ENCODE data around the gene AHCYL1.
"Not testable (repeated sequence)": the region's sequence is repeated elsewhere in the genome, so short reads cannot be mapped to it uniquely, and the experiment has no call there.

The AHCYL1 gene

GRCh38 chr1:109997867-109998229, 13.3 kb downstream of the AHCYL1 start:
- DNase-seq (ENCODE audit: low spot score) = no peak

- no peak for DNase-seq (ENCODE audit: low spot score)
These were observed 18.1 kb downstream of the AHCYL1 start for GRCh38 chr1:110002695-110003094.

GRCh38 chr1:110003747-110004428, 19.3 kb downstream of the AHCYL1 start:
- DNase-seq (ENCODE audit: low spot score) = peak; percentile 88

DNA sequence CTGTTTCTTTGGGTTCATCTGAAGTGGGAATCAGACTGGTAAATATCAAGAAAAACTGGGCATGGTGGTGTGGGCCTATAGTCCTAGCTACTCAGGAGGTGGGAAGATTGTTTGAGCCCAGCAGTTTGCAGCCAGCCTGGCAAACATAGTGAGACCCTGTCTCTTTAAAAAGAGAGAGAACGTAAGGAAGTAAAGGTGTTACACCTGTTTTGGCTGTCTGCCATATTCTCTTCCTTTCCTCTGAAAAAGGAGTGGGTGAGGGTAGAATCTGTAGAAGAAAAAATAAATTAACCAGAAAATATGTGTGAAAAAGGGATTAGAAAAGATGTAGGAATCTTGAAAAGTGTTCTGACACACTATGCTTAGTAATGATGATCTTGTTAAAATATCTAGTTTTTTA, 20.0 kb downstream of the AHCYL1 start:
- DNase-seq (ENCODE audit: low spot score) = no peak

GRCh38 chr1:110005971-110006370, 21.4 kb downstream of the AHCYL1 start:
- DNase-seq (ENCODE audit: low spot score) = peak; percentile 17

DNA sequence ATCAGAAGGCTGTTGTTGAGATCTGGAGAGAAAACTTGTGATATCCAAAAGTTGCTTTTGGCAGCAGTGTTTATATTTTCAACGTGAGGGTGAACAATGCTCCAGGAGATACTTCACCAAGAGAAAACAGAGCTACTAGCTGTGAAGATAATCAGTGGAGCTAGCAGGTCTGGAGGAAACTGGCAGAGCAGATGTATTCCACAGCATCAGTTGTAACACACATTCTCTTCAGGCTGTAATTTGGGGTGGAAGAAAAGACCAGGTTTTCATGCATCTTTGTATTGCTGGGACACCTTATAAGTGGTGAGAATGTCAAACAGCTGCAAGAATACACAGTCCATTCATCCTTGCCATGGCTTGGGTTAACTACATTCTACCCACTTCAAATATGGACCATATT, 22.0 kb downstream of the AHCYL1 start:
- no peak for DNase-seq (ENCODE audit: low spot score)

GRCh38 chr1:110007046-110007830, 22.7 kb downstream of the AHCYL1 start:
- no peak for DNase-seq (ENCODE audit: low spot score)

DNA sequence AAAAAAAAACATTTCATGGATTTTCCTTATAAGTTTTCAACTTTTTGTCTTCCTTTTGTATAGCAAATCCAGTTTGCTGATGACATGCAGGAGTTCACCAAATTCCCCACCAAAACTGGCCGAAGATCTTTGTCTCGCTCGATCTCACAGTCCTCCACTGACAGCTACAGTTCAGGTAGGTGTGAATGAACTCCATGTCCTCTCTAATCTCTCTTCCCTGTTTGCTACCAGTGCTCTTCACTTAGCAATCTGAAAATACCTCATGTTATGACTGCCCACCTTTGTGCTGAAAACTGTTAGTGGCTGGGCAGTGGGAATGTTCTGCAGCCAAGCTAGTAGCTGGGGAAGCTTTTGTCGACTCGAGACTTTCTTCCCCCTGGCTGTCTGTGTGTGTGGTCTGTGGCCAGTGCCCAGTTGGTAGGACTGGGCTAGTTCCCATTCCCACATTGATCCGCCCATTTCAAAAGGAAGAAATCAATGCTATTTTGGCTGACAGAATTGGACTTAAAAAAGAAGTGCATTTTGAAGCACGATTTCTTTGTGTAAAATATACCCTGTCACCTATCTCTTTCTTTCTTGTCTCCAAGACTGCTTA, 24.5 kb downstream of the AHCYL1 start:
- DNase-seq (ENCODE audit: low spot score) = no peak

DNA sequence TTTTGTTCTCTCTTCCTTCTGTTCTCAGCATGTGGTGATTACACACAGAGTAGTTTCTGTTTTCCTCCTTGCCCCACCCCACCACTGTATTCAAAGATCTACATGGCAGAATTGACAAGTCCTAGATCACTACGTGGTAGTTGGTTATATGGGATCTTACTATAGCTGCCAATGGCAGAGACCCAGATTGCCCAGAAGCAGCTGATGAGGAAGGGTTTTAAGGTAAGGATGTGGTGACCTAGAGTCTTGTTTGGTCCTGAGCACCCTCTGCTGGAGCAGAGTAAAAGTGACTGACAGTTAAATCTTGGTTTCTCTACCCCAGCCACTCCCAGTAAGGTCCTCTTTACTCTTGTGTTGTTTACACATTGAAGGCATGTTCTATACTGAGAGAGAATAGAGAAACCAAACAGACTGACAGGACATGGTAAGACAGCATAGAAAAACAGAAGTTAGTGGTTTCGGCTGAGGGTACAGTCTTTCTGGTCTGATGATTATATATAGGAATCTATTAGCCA, 27.0 kb downstream of the AHCYL1 start:
- DNase-seq (ENCODE audit: low spot score) = peak; percentile 59

- DNase-seq (ENCODE audit: low spot score) = no peak
These were observed 27.7 kb downstream of the AHCYL1 start for GRCh38 chr1:110012100-110012780.

DNA sequence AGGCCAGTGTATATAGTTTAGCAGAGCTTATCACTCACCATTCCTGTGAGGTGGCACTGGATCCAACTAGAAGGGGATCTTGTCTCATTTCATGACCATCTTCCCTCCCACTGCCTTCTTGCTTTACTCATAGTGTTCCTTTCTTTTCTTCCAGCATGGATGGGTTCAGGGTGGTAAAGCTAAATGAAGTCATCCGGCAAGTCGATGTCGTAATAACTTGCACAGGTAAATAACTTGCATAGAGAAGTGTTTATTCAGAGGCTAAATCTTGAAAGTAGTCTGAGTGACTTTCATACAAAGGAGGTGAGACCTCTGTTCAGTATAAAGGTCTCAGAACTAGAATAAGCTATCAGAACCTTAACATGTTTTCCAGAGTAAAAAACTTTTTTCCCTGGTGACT, 33.2 kb downstream of the AHCYL1 start:
- no peak for DNase-seq (ENCODE audit: low spot score)

GRCh38 chr1:110018396-110018795, 33.8 kb downstream of the AHCYL1 start:
- DNase-seq (ENCODE audit: low spot score) = no peak

DNA sequence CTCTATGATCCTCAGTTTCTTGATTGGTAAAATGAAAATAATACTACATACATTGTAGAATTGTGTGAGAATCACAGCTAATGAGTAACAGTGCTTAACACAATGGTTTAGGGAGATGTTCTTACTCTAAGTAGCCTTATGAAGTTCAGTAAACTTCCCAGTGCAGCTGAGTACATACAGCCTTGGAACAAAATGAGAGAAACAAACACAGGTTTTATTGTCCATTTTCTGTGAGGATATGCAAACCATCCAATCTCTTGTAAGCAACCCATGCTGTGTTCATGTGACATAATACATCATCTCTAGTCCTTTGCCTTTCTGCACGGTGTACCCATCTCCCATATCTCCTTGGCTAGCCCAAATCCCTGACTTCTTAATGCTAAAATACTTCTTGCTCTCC, 35.2 kb downstream of the AHCYL1 start:
- DNase-seq (ENCODE audit: low spot score) = no peak

DNA sequence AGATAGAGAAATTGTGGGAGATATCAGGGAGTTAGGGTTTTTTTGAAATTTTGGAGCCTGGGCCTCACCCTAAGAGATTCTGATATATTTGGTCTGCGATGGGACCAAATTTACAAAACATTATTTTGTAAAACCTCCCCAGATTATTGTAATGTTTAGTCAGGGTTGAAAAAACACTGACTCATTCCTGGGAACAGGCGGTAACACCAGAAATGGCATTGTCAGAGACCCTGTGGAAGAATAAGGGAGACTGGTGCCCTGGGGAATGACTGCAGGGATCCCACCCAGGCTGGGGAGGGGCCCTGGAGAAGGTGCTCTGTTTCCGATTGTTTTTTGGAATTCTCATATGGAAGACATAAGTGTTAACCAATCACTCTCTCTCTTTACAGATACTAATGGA, 36.7 kb downstream of the AHCYL1 start:
- no peak for DNase-seq (ENCODE audit: low spot score)

DNA sequence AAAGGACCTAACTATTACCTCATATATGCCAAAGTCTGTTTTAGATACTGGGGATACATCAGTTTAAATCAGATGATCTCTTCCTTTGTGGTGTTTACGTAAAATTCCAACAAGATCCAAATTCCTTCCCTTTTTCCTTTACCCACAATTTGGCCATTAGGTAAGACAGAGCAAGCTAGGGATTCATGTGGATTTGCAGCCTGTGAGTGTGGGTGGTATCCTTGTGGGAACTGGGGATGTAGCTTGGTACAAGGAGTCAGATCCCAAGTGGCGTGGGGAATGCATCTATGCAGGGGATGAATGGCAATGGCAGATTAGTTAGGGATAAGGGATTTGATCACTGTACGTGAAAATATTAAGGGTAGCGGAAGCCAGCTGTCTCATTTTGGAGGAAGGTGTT, 40.0 kb downstream of the AHCYL1 start:
- no peak for DNase-seq (ENCODE audit: low spot score)

DNA sequence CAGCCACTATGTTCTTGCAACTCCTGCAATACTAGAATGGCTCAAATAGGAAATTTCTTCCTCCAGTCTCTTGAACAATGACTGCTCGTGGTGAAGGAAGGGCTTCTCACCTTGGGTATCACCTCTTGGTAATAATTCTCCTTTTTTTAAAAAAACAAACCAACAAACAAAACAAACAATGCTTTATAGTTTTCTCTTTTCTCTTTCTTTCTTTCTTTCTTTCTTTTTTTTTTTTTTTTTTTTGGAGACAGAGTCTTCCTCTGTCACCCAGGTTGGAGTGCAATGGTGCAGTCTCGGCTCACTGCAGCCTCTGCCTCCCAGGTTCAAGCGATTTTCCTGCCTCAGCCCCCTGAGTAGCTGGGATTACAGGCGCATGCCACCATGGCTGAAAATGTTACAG, 46.1 kb downstream of the AHCYL1 start:
- not testable (repeated sequence) for DNase-seq (ENCODE audit: low spot score)

GRCh38 chr1:110032327-110032726, 47.8 kb downstream of the AHCYL1 start:
- no peak for DNase-seq (ENCODE audit: low spot score)

DNA sequence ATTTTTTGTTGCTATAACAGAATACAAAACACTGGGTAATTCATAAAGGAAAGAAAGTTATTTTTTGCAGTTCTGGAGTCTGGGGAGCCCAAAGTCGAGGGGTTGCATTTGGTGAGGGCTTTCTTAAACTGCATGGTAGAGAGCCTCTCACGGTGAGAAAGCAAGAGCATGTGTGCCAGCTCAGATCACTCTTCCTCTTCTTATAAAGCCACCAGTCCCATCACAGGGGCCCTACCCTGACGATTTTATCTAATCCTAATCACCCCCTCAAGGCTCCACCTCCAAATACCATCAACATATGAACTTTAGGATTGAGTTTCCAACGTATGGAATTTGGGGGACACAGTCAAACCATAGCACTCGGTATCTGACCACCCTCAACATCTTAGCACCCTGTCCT, 48.9 kb downstream of the AHCYL1 start:
- no peak for DNase-seq (ENCODE audit: low spot score)

- DNase-seq (ENCODE audit: low spot score) = no peak
These were observed 49.5 kb downstream of the AHCYL1 start for GRCh38 chr1:110034040-110034450.

GRCh38 chr1:110034451-110035235, 50.1 kb downstream of the AHCYL1 start, which contains the start of gene STRIP1:
Gene STRIP1, plus strand, starts transcription at chr1:110034624. Its CDS starts 14 bp downstream, at chr1:110034638.
- peak; percentile 94 for DNase-seq (ENCODE audit: low spot score)

DNA sequence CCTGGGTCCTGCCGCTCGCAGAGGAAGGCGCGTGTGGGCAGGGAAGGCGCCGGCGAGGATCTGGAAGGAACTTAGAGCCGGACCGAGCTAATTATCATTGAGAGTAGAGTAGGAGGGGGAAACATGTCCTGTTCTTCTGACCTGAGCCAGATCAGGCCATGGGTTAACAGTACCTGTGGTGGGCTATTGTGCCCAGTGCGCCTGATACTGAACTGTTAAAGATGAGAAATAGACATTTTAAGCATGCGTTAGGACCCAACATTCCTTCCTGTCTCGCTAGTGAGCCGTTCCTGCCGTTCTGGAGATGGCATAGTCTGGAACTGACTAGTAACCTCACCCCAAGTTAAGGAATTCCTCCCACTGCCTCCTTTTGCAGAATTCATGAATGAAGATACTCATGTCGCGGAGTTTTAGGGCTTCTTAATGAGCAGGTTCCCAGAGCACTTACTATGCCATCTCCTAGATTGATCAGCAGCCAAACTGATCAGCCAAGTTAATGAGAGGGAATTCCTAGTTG, 50.7 kb downstream of the AHCYL1 start:
- peak; percentile 60 for DNase-seq (ENCODE audit: low spot score)
